H9 (cell line): ENCODE data around the gene LTV1. TPM values are rescaled to one million over a fixed set of nuclear protein-coding genes. Genes with fewer than 3 reads are reported as not detected.

Experiments used
- DNase-seq: peaks from one replicate; pipeline ENCODE4 v3.0.0-alpha.2; 2017
- H2AFZ ChIP-seq: one replicate; pipeline ENCODE4 v1.6.1; 2013; ENCODE audit warnings: mild to moderate bottlenecking, low read length, control low read depth, moderate library complexity
- H2AK5ac ChIP-seq: 2 replicates; pipeline ENCODE4 v1.6.1; 2013; ENCODE audit warnings: low read length, control low read depth, mixed read lengths; ENCODE audit not compliant: insufficient read length
- H2BK120ac ChIP-seq: one replicate; pipeline ENCODE4 v1.6.1; 2013; ENCODE audit warnings: low read depth, mild to moderate bottlenecking, low read length, control low read depth, inconsistent platforms; ENCODE audit not compliant: poor library complexity, severe bottlenecking
- H2BK12ac ChIP-seq: 2 replicates; pipeline ENCODE4 v1.6.1; 2013; ENCODE audit warnings: low read length, control low read depth, mixed read lengths, low read depth; ENCODE audit not compliant: insufficient read length
- H2BK15ac ChIP-seq: 2 replicates; pipeline ENCODE4 v1.6.1; 2013; ENCODE audit warnings: low read depth, low read length, control low read depth
- H2BK20ac ChIP-seq: one replicate; pipeline ENCODE4 v1.6.1; 2013; ENCODE audit warnings: low read depth, mild to moderate bottlenecking, low read length, control low read depth, inconsistent platforms; ENCODE audit not compliant: poor library complexity, severe bottlenecking
- H2BK5ac ChIP-seq: 2 replicates; pipeline ENCODE4 v1.6.1; 2013; ENCODE audit warnings: low read length, control low read depth, mixed read lengths; ENCODE audit not compliant: insufficient read length
- H3K14ac ChIP-seq: 2 replicates; pipeline ENCODE4 v1.6.1; 2013; ENCODE audit warnings: low read length, control low read depth; ENCODE audit not compliant: insufficient read depth
- H3K18ac ChIP-seq: 2 replicates; pipeline ENCODE4 v1.6.1; 2013; ENCODE audit warnings: low read depth, mild to moderate bottlenecking, mixed read lengths, low read length, control low read depth; ENCODE audit not compliant: insufficient read length
- H3K23ac ChIP-seq: 2 replicates; pipeline ENCODE4 v1.6.1; 2013; ENCODE audit warnings: low read length, control low read depth, mixed read lengths, low read depth; ENCODE audit not compliant: insufficient read length
- H3K23me2 ChIP-seq: 2 replicates; pipeline ENCODE4 v1.6.1; 2013; ENCODE audit warnings: low read depth, mild to moderate bottlenecking, mixed read lengths, low read length, control low read depth; ENCODE audit not compliant: insufficient read length, poor library complexity, severe bottlenecking
- H3K27ac ChIP-seq: 2 replicates; pipeline ENCODE4 v1.5.1; 2013; ENCODE audit warnings: low read length, control low read depth, mixed read lengths, low read depth; ENCODE audit not compliant: insufficient read length
- H3K27me3 ChIP-seq: 2 replicates; pipeline ENCODE4 v1.6.1; 2013; ENCODE audit warnings: low read length, control low read depth, inconsistent platforms; ENCODE audit not compliant: insufficient read depth
- H3K4ac ChIP-seq: 2 replicates; pipeline ENCODE4 v1.6.1; 2013; ENCODE audit warnings: low read depth, mild to moderate bottlenecking, control low read depth, inconsistent platforms, low read length, moderate library complexity
- H3K4me1 ChIP-seq: 2 replicates; pipeline ENCODE4 v1.6.1; 2013; ENCODE audit warnings: low read length, control low read depth, inconsistent platforms; ENCODE audit not compliant: insufficient read depth
- H3K4me2 ChIP-seq: 2 replicates; pipeline ENCODE4 v1.6.1; 2013; ENCODE audit warnings: low read length, control low read depth, mixed read lengths; ENCODE audit not compliant: insufficient read length, insufficient read depth
- H3K56ac ChIP-seq: 2 replicates; pipeline ENCODE4 v1.6.1; 2013; ENCODE audit warnings: low read depth, mild to moderate bottlenecking, mixed read lengths, low read length, control low read depth; ENCODE audit not compliant: insufficient read length
- H3K79me1 ChIP-seq: 2 replicates; pipeline ENCODE4 v1.6.1; 2013; ENCODE audit warnings: low read depth, mild to moderate bottlenecking, moderate library complexity, low read length, control low read depth, inconsistent platforms; ENCODE audit not compliant: insufficient read depth, poor library complexity, severe bottlenecking
- H3K79me2 ChIP-seq: 2 replicates; pipeline ENCODE4 v1.6.1; 2013; ENCODE audit warnings: low read length, control low read depth, inconsistent platforms; ENCODE audit not compliant: insufficient read depth
- H3K9ac ChIP-seq: 2 replicates; pipeline ENCODE4 v1.6.1; 2013; ENCODE audit warnings: low read length, control low read depth, mixed read lengths; ENCODE audit not compliant: insufficient read length; ENCODE audit errors: extremely low read depth
- H3K9me3 ChIP-seq: one replicate; pipeline ENCODE4 v1.6.1; 2013; ENCODE audit warnings: low read depth, low read length, inconsistent platforms; ENCODE audit not compliant: control insufficient read depth
- H3T11ph ChIP-seq: one replicate; pipeline ENCODE4 v1.6.1; 2013; ENCODE audit warnings: mild to moderate bottlenecking, low read length, control low read depth, inconsistent platforms
- H4K20me1 ChIP-seq: one replicate; pipeline ENCODE4 v1.6.1; 2013; ENCODE audit not compliant: control insufficient read depth, insufficient read length, insufficient read depth
- H4K5ac ChIP-seq: 2 replicates; pipeline ENCODE4 v1.6.1; 2013; ENCODE audit warnings: low read depth, mild to moderate bottlenecking, mixed read lengths, low read length, control low read depth; ENCODE audit not compliant: insufficient read length
- H4K8ac ChIP-seq: replicated peaks from 2 replicates; pipeline ENCODE4 v1.6.1; 2013; ENCODE audit warnings: low read length, control low read depth, mixed read lengths, low read depth; ENCODE audit not compliant: insufficient read length
- H4K91ac ChIP-seq: 2 replicates; pipeline ENCODE4 v1.6.1; 2013; ENCODE audit warnings: low read depth, mild to moderate bottlenecking, moderate library complexity, mixed read lengths, low read length, control low read depth; ENCODE audit not compliant: insufficient read length
- H3K27ac Mint-ChIP-seq, 3 experiments: 2 replicates in 2 of 3; 3 replicates in 1 of 3; pipeline ENCODE4 v1.8.0; 2020 to 2021; ENCODE audit warnings: mixed read lengths in 3 of 3, mild to moderate bottlenecking in 1 of 3, moderate library complexity in 1 of 3
- H3K27me3 Mint-ChIP-seq: 2 replicates; pipeline ENCODE4 v1.8.0; 2021; ENCODE audit warnings: low read depth, mild to moderate bottlenecking, moderate library complexity, mixed read lengths
- H3K36me3 Mint-ChIP-seq, 3 experiments: 2 replicates in 2 of 3; 3 replicates in 1 of 3; pipeline ENCODE4 v1.8.0; 2020 to 2021; ENCODE audit warnings: low read depth in 3 of 3, mixed read lengths in 3 of 3; ENCODE audit not compliant: insufficient read depth in 1 of 3
- H3K4me1 Mint-ChIP-seq, 2 experiments: 2 replicates each; pipeline ENCODE4 v1.8.0; 2020; ENCODE audit warnings: mixed read lengths in 2 of 2
- H3K4me3 Mint-ChIP-seq, 2 experiments: 2 replicates in 1 of 2; 3 replicates in 1 of 2; pipeline ENCODE4 v1.8.0; 2020 to 2021; ENCODE audit warnings: mild to moderate bottlenecking in 2 of 2, mixed read lengths in 2 of 2, moderate library complexity in 1 of 2
- H3K9me3 Mint-ChIP-seq, 2 experiments: 2 replicates in 1 of 2; 3 replicates in 1 of 2; pipeline ENCODE4 v1.8.0; 2020; ENCODE audit warnings: mild to moderate bottlenecking in 2 of 2, mixed read lengths in 2 of 2, moderate library complexity in 1 of 2
- WGBS: extraction: QIAGEN DNeasy Blood & Tissue Kit; methylation state at CpG from one replicate; pipeline ENCODE4 v1.1.7; 2013; ENCODE audit warnings: missing lambda C conversion rate, low lambda C conversion rate, mixed read lengths; ENCODE audit not compliant: insufficient read length; ENCODE audit errors: extremely low coverage; 5-methylcytosine and 5-hydroxymethylcytosine counted together
- total RNA-seq: library from RNA; stranded (reverse); gene quantifications from 2 replicates; pipeline ENCODE4 v1.2.1, GENCODE V29; 2021
- TF ChIP-seq, protein P1 (sequence below): fragments of 200-600 bp; sonication (generic); conservative IDR thresholded peaks from 3 replicates; pipeline ENCODE4 v1.8.0; 2021; ENCODE audit warnings: antibody characterized with exemption, mild to moderate bottlenecking

The LTV1 gene
- total RNA-seq, 1 experiment from 2014 or later, result 62.9 TPM

DNA sequence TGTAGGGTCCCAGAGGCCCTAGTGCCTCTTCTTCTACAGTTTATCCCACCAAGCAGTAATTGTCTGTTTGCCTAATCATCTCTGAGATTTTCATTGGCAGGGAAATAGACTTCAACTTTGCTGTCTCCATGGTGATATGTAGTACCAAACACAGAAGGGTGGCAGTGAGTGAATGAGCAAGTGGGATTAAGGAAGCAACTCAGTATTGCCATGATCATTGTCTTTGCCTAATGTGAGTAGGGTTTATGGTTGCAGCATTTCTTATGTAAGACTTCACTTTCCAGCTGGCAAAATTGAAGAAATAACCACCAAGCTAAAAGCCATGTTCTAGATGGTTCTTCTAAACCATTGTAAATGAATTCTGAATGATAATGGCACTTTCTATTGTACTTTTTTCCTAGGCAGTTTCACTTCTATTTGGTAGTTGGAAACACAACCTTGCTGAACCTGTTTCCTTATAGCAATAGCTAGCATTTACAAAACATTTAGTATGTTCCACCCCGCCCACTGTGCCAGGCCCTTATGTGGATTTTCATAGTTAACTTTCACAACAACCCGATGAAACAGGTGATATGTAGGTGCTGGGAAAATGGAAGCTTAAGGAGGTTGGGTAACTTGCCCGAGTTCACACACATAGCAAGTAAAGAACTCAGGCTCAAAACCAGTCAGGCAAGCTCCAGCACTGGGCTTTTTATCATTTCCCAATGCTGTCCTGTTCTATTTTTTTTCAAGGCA is 53.2 kb downstream of the LTV1 start:
- H4K8ac ChIP-seq, result no peak overlapping the region
- H3K9ac ChIP-seq, result no peak overlapping the region
- H3K4ac ChIP-seq, result no peak overlapping the region
- no peak overlapping the region for H3K23ac ChIP-seq
- H2BK20ac ChIP-seq, result peak overlapping the region; percentile 60
- WGBS, result no CpG with 5 or more reads among the region's 3 CpGs
- no peaks in the 10 kb centered on the region for H3K27me3 ChIP-seq
- no peak overlapping the region for H2BK120ac ChIP-seq
- H3K23me2 ChIP-seq, result no peaks in the 10 kb centered on the region
- Mint-ChIP-seq H3K4me1 (peaks cover 10 to 13% of the 10 kb centered on the region in 2 experiments), H3K27me3 (peaks cover 4% of the 10 kb centered on the region; the same call in 1 of the 2 replicates), H3K4me3 (no peak overlapping the region), H3K36me3 (no peaks in the 10 kb centered on the region), H3K27ac (no peak overlapping the region), H3K9me3 (no peaks in the 10 kb centered on the region)
- no peak overlapping the region for H3K18ac ChIP-seq
- no peak overlapping the region for H2AFZ ChIP-seq
- no peak overlapping the region for H2BK12ac ChIP-seq
- no peak overlapping the region for H3K4me2 ChIP-seq
- no peak overlapping the region for H2AK5ac ChIP-seq
- 0 out of 2 replicates have a peak, but pooled peaks cover 2% of the 10 kb centered on the region for H3K4me1 ChIP-seq
- no peaks in the 10 kb centered on the region for H3K9me3 ChIP-seq
- no peak for DNase-seq
- TF ChIP-seq, protein P1, sequence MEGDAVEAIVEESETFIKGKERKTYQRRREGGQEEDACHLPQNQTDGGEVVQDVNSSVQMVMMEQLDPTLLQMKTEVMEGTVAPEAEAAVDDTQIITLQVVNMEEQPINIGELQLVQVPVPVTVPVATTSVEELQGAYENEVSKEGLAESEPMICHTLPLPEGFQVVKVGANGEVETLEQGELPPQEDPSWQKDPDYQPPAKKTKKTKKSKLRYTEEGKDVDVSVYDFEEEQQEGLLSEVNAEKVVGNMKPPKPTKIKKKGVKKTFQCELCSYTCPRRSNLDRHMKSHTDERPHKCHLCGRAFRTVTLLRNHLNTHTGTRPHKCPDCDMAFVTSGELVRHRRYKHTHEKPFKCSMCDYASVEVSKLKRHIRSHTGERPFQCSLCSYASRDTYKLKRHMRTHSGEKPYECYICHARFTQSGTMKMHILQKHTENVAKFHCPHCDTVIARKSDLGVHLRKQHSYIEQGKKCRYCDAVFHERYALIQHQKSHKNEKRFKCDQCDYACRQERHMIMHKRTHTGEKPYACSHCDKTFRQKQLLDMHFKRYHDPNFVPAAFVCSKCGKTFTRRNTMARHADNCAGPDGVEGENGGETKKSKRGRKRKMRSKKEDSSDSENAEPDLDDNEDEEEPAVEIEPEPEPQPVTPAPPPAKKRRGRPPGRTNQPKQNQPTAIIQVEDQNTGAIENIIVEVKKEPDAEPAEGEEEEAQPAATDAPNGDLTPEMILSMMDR, result no peak
- H3K56ac ChIP-seq, result no peak overlapping the region
- H3K79me2 ChIP-seq, result no peaks in the 10 kb centered on the region
- no peak overlapping the region for H3K27ac ChIP-seq
- H2BK15ac ChIP-seq, result no peak overlapping the region
- no peaks in the 10 kb centered on the region for H4K20me1 ChIP-seq
- H3T11ph ChIP-seq, result no peak overlapping the region
- H4K5ac ChIP-seq, result no peak overlapping the region
- no peak overlapping the region for H4K91ac ChIP-seq
- no peak overlapping the region for H3K14ac ChIP-seq
- no peak overlapping the region for H2BK5ac ChIP-seq
- H3K79me1 ChIP-seq, result no peaks in the 10 kb centered on the region
